IgD-negative memory B cell (primary cell): ENCODE measurements around the gene HSPA1L. TPM values are rescaled to one million over a fixed set of nuclear protein-coding genes. Genes with fewer than 3 reads are reported as not detected.
"Not testable (repeated sequence)": the region's sequence is repeated elsewhere in the genome, so short reads cannot be mapped to it uniquely, and the experiment has no call there.

Source experiments
- H3K27ac Mint-ChIP-seq, 3 donors: one replicate each; pipeline ENCODE4 v1.8.0; 2020 to 2022; ENCODE audit warnings: mild to moderate bottlenecking in 3 of 3, mixed read lengths in 3 of 3, moderate library complexity in 1 of 3
- H3K27me3 Mint-ChIP-seq: one replicate; pipeline ENCODE4 v1.8.0; 2021; ENCODE audit warnings: mixed read lengths
- H3K36me3 Mint-ChIP-seq: one replicate; pipeline ENCODE4 v1.8.0; 2020; ENCODE audit warnings: mild to moderate bottlenecking, mixed read lengths
- H3K4me1 Mint-ChIP-seq, 3 donors: one replicate each; pipeline ENCODE4 v1.8.0; 2020 to 2022; ENCODE audit warnings: mixed read lengths in 3 of 3, mild to moderate bottlenecking in 1 of 3
- H3K4me3 Mint-ChIP-seq, 4 donors: one replicate each; pipeline ENCODE4 v1.8.0; 2020 to 2022; ENCODE audit warnings: mild to moderate bottlenecking in 4 of 4, mixed read lengths in 4 of 4, moderate library complexity in 3 of 4
- H3K9me3 Mint-ChIP-seq, 3 donors: one replicate each; pipeline ENCODE4 v1.8.0; 2020 to 2021; ENCODE audit warnings: mixed read lengths in 3 of 3, mild to moderate bottlenecking in 1 of 3
- polyA plus RNA-seq: library from polyadenylated mRNA; unstranded; fragments of 300-500 nt; fragmentation: Illumina TruSeq; gene quantifications from one replicate; pipeline ENCODE4 v1.2.3, GENCODE V29; 2021

The HSPA1L gene
- polyA plus RNA-seq, 1 donor from 2014 or later = 1.2 TPM

GRCh38 chr6:31829633-31830283, 14.7 kb upstream of the HSPA1L start:
- peak overlapping the region; percentile 91 to 97 (median 96) for H3K4me3 Mint-ChIP-seq
- no peaks in the 10 kb centered on the region for H3K36me3 Mint-ChIP-seq
- H3K4me1 Mint-ChIP-seq = peaks cover 17 to 27% (median 24%) of the 10 kb centered on the region in 3 donors

DNA sequence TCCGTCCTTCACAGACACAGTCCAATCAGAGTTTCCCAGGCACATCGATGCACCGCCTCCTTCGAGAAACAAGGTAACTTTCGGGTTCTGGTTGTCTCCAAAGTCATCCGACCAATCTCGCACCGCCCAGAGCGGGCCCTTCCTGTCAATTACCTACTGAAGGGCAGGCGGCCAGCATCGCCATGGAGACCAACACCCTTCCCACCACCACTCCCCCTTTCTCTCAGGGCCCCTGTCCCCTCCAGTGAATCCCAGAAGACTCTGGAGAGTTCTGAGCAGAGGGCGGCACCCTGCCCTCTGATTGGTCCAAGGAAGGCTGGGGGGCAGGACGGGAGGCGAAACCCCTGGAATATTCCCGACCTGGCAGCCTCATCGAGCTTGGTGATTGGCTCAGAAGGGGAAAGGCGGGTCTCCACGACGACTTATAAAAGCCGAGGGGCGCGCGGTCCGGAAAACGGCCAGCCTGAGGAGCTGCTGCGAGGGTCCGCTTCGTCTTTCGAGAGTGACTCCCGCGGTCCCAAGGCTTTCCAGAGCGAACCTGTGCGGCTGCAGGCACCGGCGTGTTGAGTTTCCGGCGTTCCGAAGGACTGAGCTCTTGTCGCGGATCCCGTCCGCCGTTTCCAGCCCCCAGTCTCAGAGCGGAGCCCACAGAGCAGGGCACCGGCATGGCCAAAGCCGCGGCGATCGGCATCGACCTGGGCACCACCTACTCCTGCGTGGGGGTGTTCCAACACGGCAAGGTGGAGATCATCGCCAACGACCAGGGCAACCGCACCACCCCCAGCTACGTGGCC, 12.4 kb upstream of the HSPA1L start, which contains the start of gene HSPA1B:
Gene HSPA1B (plus strand): TSS at position 453 of the 794 bp plus-strand sequence. CDS start 213 bp downstream, at position 666.
- Mint-ChIP-seq H3K9me3 (no peaks in the 10 kb centered on the region), H3K4me3 (peak within 1 kb of the TSS; percentile 92 to 99 (median 96)), H3K27ac (peak within 1 kb of the TSS; percentile 78 to 98 (median 93)), H3K27me3 (no peaks in the 10 kb centered on the region), H3K36me3 (no peaks in the 10 kb centered on the region), H3K4me1 (peaks cover 20 to 30% (median 22%) of the 10 kb centered on the region in 3 donors)

More at GRCh38 chr6:31829633-31830283, 14.7 kb upstream of the HSPA1L start:
- Mint-ChIP-seq H3K27ac (peak overlapping the region; percentile 82 to 95 (median 83)), H3K27me3 (no peaks in the 10 kb centered on the region), H3K9me3 (no peaks in the 10 kb centered on the region)

DNA sequence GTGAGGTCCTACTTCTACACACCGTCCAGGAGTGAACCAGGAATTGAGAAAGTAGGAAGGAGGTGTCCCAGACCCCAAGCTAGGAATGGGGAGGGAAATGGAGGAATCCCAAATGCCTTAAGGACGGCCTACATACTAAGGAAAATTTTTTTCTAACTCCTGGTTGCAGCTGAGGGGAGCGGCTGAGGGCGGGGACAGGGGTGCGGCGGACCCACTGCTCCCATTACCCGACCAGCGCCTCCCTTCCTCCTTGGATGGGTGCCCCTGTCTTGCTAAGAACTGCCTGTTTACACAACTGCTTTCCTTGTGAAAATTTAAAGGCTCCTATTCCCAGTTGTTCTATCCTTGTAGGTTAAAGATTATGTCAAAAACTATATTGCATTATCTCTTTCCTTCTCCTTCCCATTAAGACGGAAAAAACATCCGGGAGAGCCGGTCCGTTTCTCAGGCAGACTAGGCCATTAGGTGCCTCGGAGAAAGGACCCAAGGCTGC, 11.8 kb upstream of the HSPA1L start:
- peaks cover 25 to 33% (median 27%) of the 10 kb centered on the region in 3 donors for H3K4me1 Mint-ChIP-seq
- H3K9me3 Mint-ChIP-seq = no peaks in the 10 kb centered on the region
- H3K4me3 Mint-ChIP-seq = peak overlapping the region; percentile 92 to 99 (median 96)
- peak overlapping the region; percentile 78 to 98 (median 93) for H3K27ac Mint-ChIP-seq
- H3K27me3 Mint-ChIP-seq = no peaks in the 10 kb centered on the region
- H3K36me3 Mint-ChIP-seq = no peaks in the 10 kb centered on the region

GRCh38 chr6:31825553-31825952, 10.5 kb upstream of the HSPA1L start:
- Mint-ChIP-seq H3K27ac (peak overlapping the region in 2 of 3 donors; percentile 81 to 93), H3K4me1 (peaks cover 23 to 31% (median 30%) of the 10 kb centered on the region in 3 donors), H3K36me3 (no peaks in the 10 kb centered on the region), H3K9me3 (no peaks in the 10 kb centered on the region), H3K4me3 (peak overlapping the region; percentile 92 to 99 (median 96)), H3K27me3 (no peaks in the 10 kb centered on the region)

GRCh38 chr6:31823592-31824196, 8.6 kb upstream of the HSPA1L start:
- not testable (repeated sequence) for H3K27me3 Mint-ChIP-seq, H3K36me3 Mint-ChIP-seq, H3K9me3 Mint-ChIP-seq
- Mint-ChIP-seq H3K4me3 (peak overlapping the region; percentile 38 to 93 (median 44)), H3K27ac (peak overlapping the region in 1 of 3 donors; percentile 86), H3K4me1 (peaks cover 21 to 32% (median 23%) of the 10 kb centered on the region in 3 donors)

- H3K4me1 Mint-ChIP-seq = peaks cover 28 to 44% (median 32%) of the 10 kb centered on the region in 3 donors
- no peaks in the 10 kb centered on the region for H3K9me3 Mint-ChIP-seq
- peak overlapping the region; percentile 86 to 94 (median 92) for H3K27ac Mint-ChIP-seq
- H3K27me3 Mint-ChIP-seq = no peaks in the 10 kb centered on the region
- H3K4me3 Mint-ChIP-seq = peak overlapping the region; percentile 93 to 98 (median 95)
- H3K36me3 Mint-ChIP-seq = no peaks in the 10 kb centered on the region
These were observed 7.1 kb upstream of the HSPA1L start for GRCh38 chr6:31822036-31822821.

GRCh38 chr6:31821301-31822035, 6.4 kb upstream of the HSPA1L start:
- Mint-ChIP-seq H3K36me3 (no peaks in the 10 kb centered on the region), H3K4me3 (peak overlapping the region; percentile 93 to 98 (median 95)), H3K9me3 (no peaks in the 10 kb centered on the region)

GRCh38 chr6:31820399-31820798, 5.3 kb upstream of the HSPA1L start:
- Mint-ChIP-seq H3K27ac (peak overlapping the region in 2 of 3 donors; percentile 73 to 86), H3K4me3 (peak overlapping the region in 2 of 4 donors; percentile 93 to 95)
- not testable (repeated sequence) for H3K36me3 Mint-ChIP-seq

More at GRCh38 chr6:31821301-31822035, 6.4 kb upstream of the HSPA1L start:
- Mint-ChIP-seq H3K27me3 (no peaks in the 10 kb centered on the region), H3K4me1 (peaks cover 23 to 40% (median 26%) of the 10 kb centered on the region in 3 donors), H3K27ac (peak overlapping the region; percentile 86 to 94 (median 92))

DNA sequence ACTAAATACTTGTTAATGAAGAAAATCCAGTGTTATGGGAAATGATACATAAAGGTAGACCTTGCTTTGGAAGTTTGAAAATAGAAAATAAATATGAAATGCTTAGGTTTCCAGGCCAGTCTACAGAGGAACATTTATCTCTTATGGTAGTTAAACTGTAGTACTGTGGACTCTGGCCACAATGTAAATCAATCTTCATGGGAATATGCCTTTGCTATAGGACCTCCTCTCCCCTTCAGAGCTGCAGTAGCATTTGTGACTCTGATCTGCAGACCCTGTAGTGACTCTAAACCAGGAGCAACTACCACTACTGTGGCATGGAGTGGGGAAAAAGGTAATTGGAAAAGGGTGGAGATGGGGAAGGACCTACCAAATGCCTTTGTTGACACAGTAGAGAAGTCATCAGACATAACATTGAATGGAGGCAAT, 4.8 kb upstream of the HSPA1L start:
- no peaks in the 10 kb centered on the region for H3K27me3 Mint-ChIP-seq
- peak overlapping the region in 2 of 4 donors; percentile 4 to 64 for H3K4me3 Mint-ChIP-seq
- H3K4me1 Mint-ChIP-seq = peaks cover 23 to 33% (median 26%) of the 10 kb centered on the region in 3 donors
- H3K9me3 Mint-ChIP-seq = no peaks in the 10 kb centered on the region
- peak overlapping the region; percentile 15 to 73 (median 65) for H3K27ac Mint-ChIP-seq
- H3K36me3 Mint-ChIP-seq = no peaks in the 10 kb centered on the region

More at GRCh38 chr6:31820399-31820798, 5.3 kb upstream of the HSPA1L start:
- peaks cover 23 to 37% (median 26%) of the 10 kb centered on the region in 3 donors for H3K4me1 Mint-ChIP-seq
- not testable (repeated sequence) for H3K27me3 Mint-ChIP-seq, H3K9me3 Mint-ChIP-seq

DNA sequence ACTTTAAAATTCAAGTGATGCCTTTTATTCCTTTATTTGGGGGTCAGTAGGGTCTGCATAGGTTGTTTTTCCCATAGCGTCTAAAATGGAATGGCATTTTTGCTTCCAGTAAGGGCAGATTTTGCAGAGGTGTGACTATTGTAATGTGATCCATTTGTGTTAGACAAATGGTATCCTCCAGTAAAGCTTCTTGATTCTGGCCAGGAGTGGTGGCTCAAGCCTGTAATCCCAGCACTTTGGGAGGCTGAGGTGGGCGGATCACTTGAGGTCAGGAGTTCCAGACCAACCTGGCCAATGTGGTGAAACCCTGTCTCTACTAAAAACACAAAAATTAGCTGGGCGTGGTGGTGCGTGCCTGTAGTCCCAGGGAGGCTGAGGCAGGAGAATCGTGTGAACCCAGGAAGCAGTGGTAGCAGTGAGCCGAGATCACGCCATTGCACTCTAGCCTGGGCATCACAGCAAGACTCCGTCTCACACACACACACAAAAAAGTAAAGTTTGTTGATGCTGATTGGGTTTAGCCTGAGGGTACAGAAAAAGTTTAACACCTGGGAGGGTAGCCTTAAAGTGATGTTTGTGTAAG, 2.9 kb upstream of the HSPA1L start:
- Mint-ChIP-seq H3K4me3 (peak overlapping the region; percentile 81 to 96 (median 92)), H3K4me1 (peaks cover 23 to 32% (median 29%) of the 10 kb centered on the region in 3 donors), H3K27ac (peak overlapping the region; percentile 88 to 92 (median 90))
- H3K27me3 Mint-ChIP-seq, H3K9me3 Mint-ChIP-seq, H3K36me3 Mint-ChIP-seq: not testable (repeated sequence)

DNA sequence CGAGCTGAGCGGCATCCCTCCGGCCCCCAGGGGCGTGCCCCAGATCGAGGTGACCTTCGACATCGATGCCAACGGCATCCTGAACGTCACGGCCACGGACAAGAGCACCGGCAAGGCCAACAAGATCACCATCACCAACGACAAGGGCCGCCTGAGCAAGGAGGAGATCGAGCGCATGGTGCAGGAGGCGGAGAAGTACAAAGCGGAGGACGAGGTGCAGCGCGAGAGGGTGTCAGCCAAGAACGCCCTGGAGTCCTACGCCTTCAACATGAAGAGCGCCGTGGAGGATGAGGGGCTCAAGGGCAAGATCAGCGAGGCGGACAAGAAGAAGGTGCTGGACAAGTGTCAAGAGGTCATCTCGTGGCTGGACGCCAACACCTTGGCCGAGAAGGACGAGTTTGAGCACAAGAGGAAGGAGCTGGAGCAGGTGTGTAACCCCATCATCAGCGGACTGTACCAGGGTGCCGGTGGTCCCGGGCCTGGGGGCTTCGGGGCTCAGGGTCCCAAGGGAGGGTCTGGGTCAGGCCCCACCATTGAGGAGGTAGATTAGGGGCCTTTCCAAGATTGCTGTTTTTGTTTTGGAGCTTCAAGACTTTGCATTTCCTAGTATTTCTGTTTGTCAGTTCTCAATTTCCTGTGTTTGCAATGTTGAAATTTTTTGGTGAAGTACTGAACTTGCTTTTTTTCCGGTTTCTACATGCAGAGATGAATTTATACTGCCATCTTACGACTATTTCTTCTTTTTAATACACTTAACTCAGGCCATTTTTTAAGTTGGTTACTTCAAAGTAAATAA, 2.2 kb upstream of the HSPA1L start:
- H3K36me3 Mint-ChIP-seq, H3K9me3 Mint-ChIP-seq, H3K27me3 Mint-ChIP-seq: not testable (repeated sequence)
- Mint-ChIP-seq H3K4me3 (peak overlapping the region; percentile 81 to 96 (median 92)), H3K4me1 (peaks cover 23 to 30% (median 29%) of the 10 kb centered on the region in 3 donors), H3K27ac (peak overlapping the region; percentile 88 to 92 (median 90))

DNA sequence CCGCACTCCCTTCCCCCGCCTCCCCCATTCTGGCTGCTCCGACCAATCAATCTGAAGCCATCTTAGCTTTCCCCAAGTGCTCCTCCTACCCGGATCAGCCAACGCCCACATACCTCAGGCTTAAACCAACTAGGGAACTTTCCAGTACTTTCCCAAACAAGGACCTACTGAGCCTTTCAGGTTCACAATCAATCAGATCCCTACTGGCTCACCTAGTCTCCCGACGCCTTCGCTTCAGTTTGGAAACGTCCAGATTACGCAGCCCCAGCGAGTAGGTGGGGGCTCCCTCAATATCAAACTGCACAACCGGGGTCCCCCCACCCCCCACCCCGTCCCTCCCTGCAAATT, 432 bp downstream of the HSPA1L start:
- H3K27ac Mint-ChIP-seq = peak overlapping the region; percentile 83 to 96 (median 91)
- peaks cover 22 to 27% (median 24%) of the 10 kb centered on the region in 3 donors for H3K4me1 Mint-ChIP-seq
- no peaks in the 10 kb centered on the region for H3K9me3 Mint-ChIP-seq
- H3K36me3 Mint-ChIP-seq = peaks cover 3% of the 10 kb centered on the region
- H3K4me3 Mint-ChIP-seq = peak overlapping the region; percentile 92 to 98 (median 94)
- H3K27me3 Mint-ChIP-seq = no peaks in the 10 kb centered on the region
